GM12801 (cell line): Measurements from ENCODE around the gene CELF2.

Source experiments
- TF ChIP-seq, protein P1 (sequence below): IDR thresholded peaks from one replicate; pipeline ENCODE4 v1.5.1; 2011; ENCODE audit warnings: control low read depth; ENCODE audit not compliant: insufficient read length; ENCODE audit errors: extremely low read depth

Gene CELF2

GRCh38 chr10:11272915-11273389, 255.3 kb downstream of the CELF2 start:
- TF ChIP-seq, protein P1, sequence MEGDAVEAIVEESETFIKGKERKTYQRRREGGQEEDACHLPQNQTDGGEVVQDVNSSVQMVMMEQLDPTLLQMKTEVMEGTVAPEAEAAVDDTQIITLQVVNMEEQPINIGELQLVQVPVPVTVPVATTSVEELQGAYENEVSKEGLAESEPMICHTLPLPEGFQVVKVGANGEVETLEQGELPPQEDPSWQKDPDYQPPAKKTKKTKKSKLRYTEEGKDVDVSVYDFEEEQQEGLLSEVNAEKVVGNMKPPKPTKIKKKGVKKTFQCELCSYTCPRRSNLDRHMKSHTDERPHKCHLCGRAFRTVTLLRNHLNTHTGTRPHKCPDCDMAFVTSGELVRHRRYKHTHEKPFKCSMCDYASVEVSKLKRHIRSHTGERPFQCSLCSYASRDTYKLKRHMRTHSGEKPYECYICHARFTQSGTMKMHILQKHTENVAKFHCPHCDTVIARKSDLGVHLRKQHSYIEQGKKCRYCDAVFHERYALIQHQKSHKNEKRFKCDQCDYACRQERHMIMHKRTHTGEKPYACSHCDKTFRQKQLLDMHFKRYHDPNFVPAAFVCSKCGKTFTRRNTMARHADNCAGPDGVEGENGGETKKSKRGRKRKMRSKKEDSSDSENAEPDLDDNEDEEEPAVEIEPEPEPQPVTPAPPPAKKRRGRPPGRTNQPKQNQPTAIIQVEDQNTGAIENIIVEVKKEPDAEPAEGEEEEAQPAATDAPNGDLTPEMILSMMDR = no peak

- TF ChIP-seq, protein P1 = no peak
These were observed 256.8 kb downstream of the CELF2 start for GRCh38 chr10:11274452-11274851.

DNA sequence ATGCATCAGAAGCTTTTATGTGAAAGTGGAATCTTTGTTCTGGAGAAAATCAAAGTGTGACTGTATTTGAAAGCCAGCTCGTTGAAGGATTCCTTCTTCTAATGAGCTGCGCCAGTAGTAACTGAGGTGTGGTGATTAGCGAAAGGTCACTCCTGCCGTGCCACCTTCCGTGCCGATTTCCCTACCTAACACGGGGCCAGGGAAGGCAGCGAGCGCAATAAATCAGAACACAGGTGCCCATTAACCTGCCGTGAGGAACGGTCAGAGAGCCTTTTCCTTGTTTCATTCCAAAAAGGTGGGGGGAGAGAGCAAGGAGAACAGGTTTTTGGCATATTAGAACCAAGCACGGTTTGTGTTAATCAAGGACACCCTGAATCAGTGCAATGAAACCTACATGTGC, 258.0 kb downstream of the CELF2 start:
- TF ChIP-seq, protein P1 = no peak

- TF ChIP-seq, protein P1 = no peak
These were observed 258.8 kb downstream of the CELF2 start for GRCh38 chr10:11276449-11276990.

DNA sequence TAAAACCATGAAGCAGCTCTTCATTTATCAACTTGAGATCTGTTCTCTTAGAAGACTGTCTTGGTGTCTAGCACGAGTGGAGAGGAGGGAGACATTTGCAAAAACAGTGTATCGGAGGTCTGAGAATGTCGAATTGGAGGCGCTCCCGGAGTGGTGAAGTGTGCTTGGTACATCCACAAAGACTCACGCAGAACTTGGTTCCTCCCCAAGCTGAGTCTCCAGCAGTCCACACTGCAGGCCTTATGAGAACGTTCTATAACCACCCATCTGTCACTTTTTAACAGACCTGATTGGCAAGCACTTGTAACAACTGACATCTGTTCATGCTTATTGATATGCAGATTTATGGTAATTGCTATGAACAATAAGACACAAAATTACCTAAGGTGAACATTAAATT, 261.6 kb downstream of the CELF2 start:
- TF ChIP-seq, protein P1 = no peak

GRCh38 chr10:11280187-11280932, 262.7 kb downstream of the CELF2 start:
- TF ChIP-seq, protein P1 = no peak

DNA sequence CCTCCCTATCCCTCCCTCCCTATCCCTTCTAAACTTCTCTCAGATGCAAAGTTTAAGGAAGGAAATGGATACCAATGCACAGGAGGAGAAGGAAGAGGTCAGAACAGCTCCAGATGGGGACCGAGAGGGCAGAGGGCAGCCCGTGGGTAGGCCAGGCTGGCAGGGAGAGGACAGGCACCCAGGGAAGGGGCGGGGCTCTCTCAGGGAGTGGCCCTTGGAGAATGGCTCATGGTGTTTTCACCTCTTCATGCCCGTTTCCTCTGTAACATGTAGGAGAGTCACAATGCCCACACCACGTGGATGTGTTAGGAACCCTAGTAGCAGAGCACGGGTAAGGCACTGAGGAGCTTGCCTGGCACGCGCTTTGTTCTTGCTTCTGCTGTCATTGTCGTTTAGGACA, 264.5 kb downstream of the CELF2 start:
- TF ChIP-seq, protein P1 = no peak
